Spleen (tissue), 7 donors: ENCODE data around the gene PSMB5.

Source experiments
- CTCF ChIP-seq, 11 experiments: fragments of 200-600 bp in 7 of 11; fragments of 450-650 bp in 4 of 11; sonication (generic) in 4 of 11; IDR thresholded peaks in 8 of 11; conservative IDR thresholded peaks in 3 of 11; 1 replicate in 7 of 11; 2 replicates in 4 of 11; pipeline versions ENCODE4 v1.4.0 to v1.8.0; 2016 to 2021; ENCODE audit warnings: antibody characterized with exemption in 11 of 11, inconsistent platforms in 4 of 11, mild to moderate bottlenecking in 1 of 11
- POLR2AphosphoS5 ChIP-seq, 3 donors: sonication (generic); formaldehyde crosslinking; IDR thresholded peaks; one replicate each; pipeline ENCODE4 v1.5.1; 2017; ENCODE audit warnings: antibody characterized with exemption in 3 of 3
- donor health status: DM: no; HTN: no; CAD: no; lungs with moderate emphysema.
- donor health status: DM: no; HTN: no; CAD: no.
- donor health status: DM: no; HTN: no; CAD: no.

GRCh38 chr14:23077962-23078361 is 43.3 kb upstream of the PSMB5 start:
- TF ChIP-seq CTCF (IDR thresholded peaks at IDR 0.05 in 8 of 11, conservative IDR thresholded peaks at IDR 0.05 in 3 of 11) (no peak), POLR2AphosphoS5 (IDR thresholded peaks at IDR 0.05) (no peak)
